ENCODE measurements around the gene CP. TPM values are rescaled to one million over a fixed set of nuclear protein-coding genes. Genes with fewer than 3 reads are reported as not detected.
A peak's percentile ranks its signal among the peaks of the same experiment; 100 is the strongest.

CP gene
- total and polyA plus RNA-seq, 9 of the 15 experiments (the other 6 are each of a cell fraction or from before 2014, with no cell fraction given), result 0.30 to 0.75 TPM; not detected in 7

DNA sequence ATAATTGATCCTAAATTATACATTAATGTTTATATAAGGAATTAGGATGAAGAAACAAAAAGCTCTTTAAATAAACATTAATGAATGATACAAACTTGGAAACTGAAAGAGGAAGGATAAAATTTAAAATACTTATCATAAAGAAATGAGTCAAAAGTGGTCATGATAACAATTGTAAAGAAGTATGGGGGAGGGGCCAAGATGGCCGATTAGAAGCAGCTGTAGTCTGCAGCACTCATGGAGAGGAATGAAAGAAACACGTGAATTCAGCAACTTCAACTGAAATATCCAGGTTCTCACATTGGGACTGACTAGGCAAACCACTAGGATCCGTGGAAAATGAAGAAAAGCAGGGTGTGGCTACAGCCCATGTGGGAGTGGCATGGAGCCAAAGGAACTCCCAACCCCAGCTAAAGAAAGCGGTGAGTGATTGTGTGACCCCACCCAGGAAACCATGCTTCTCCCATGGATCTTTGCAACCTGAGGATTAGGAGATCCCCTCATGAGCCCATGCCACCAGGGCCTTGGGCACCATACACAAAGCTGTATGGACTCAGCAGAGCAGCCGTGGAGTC, 13.1 kb upstream of the CP start (continued):
- TF ChIP-seq ZNF384 (IDR thresholded peaks at IDR 0.05; ENCODE audit: low read depth, low read length) (no peak), MTF1 (CRISPR knock-in tag; IDR thresholded peaks at IDR 0.05; ENCODE audit: borderline replicate concordance) (no peak), EP400 (IDR thresholded peaks at IDR 0.05) (0 out of 2 replicates have a peak, but pooled peaks have one; percentile 19), MEIS2 (IDR thresholded peaks at IDR 0.05; ENCODE audit: partially characterized antibody) (peak; percentile 48), POLR2H (tag; IDR thresholded peaks at IDR 0.05; ENCODE audit: low read depth) (no peak), CUX1 (CRISPR knock-in tag; IDR thresholded peaks at IDR 0.05) (no peak), SUPT5H (IDR thresholded peaks at IDR 0.05) (no peak), RUNX1 (IDR thresholded peaks at IDR 0.05; ENCODE audit: low read depth) (no peak), ARID1B (IDR thresholded peaks at IDR 0.05) (peak; percentile 36), E2F5 (CRISPR knock-in tag; IDR thresholded peaks at IDR 0.05) (peak; percentile 30; the same call in 1 of the 2 replicates), NR4A1 (CRISPR knock-in tag; IDR thresholded peaks at IDR 0.05) (no peak), NR4A1 (tag; IDR thresholded peaks at IDR 0.05) (no peak), ZNF644 (tag; IDR thresholded peaks at IDR 0.05; ENCODE audit: low read depth) (no peak), KDM5B (IDR thresholded peaks at IDR 0.05; ENCODE audit: insufficient replicate concordance, low read depth, low read length) (no peak), ZNF707 (CRISPR knock-in tag; conservative IDR thresholded peaks at IDR 0.05) (no peak), SMARCA4 (IDR thresholded peaks at IDR 0.05) (peak; percentile 41; the same call in 1 of the 2 replicates), YY1 (IDR thresholded peaks at IDR 0.05; ENCODE audit: borderline replicate concordance in 1 of 3, control insufficient read depth in 1 of 3, extremely low read depth in 1 of 3, insufficient read depth in 3 of 3, insufficient read length in 1 of 3, insufficient replicate concordance in 2 of 3, low read depth in 1 of 3, low read length in 2 of 3) (peak in 1 of 3 experiments; percentile 79), ADNP (tag; IDR thresholded peaks at IDR 0.05) (no peak), NR2C1 (IDR thresholded peaks at IDR 0.05) (no peak), NR2C1 (tag; IDR thresholded peaks at IDR 0.05) (no peak), MAFK (IDR thresholded peaks at IDR 0.05; ENCODE audit: low read length) (no peak), NFIC (IDR thresholded peaks at IDR 0.05) (peak; percentile 73)
- TF ChIP-seq, protein P1, sequence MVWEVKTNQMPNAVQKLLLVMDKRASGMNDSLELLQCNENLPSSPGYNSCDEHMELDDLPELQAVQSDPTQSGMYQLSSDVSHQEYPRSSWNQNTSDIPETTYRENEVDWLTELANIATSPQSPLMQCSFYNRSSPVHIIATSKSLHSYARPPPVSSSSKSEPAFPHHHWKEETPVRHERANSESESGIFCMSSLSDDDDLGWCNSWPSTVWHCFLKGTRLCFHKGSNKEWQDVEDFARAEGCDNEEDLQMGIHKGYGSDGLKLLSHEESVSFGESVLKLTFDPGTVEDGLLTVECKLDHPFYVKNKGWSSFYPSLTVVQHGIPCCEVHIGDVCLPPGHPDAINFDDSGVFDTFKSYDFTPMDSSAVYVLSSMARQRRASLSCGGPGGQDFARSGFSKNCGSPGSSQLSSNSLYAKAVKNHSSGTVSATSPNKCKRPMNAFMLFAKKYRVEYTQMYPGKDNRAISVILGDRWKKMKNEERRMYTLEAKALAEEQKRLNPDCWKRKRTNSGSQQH (CRISPR knock-in tag; IDR thresholded peaks at IDR 0.05), result no peak
